GM12891 (cell line): ENCODE measurements around the gene IL27RA.

ENCODE experiments used
- PAX5 ChIP-seq: IDR thresholded peaks from 2 replicates; pipeline ENCODE4 v1.6.1; 2011; ENCODE audit warnings: low read length, moderate library complexity, mild to moderate bottlenecking; ENCODE audit not compliant: insufficient read depth, severe bottlenecking
- POLR2A ChIP-seq: IDR thresholded peaks from 2 replicates; pipeline ENCODE4 v1.6.1; 2011; ENCODE audit warnings: low read depth, low read length, control low read depth
- POLR2AphosphoS5 ChIP-seq: IDR thresholded peaks from 2 replicates; pipeline ENCODE4 v1.6.1; 2011; ENCODE audit warnings: low read depth, low read length, control low read depth
- POU2F2 ChIP-seq: IDR thresholded peaks from 2 replicates; pipeline ENCODE4 v1.6.1; 2011; ENCODE audit warnings: low read depth, mild to moderate bottlenecking, control low read depth, low read length, moderate library complexity
- SPI1 ChIP-seq: IDR thresholded peaks from 2 replicates; pipeline ENCODE4 v1.6.1; 2011; ENCODE audit warnings: low read depth, low read length, control low read depth
- TAF1 ChIP-seq: IDR thresholded peaks from 2 replicates; pipeline ENCODE4 v1.6.1; 2011; ENCODE audit warnings: low read depth, low read length, control low read depth

- TF ChIP-seq POLR2AphosphoS5 (no peak), POLR2A (no peak), TAF1 (no peak), SPI1 (no peak), POU2F2 (no peak), PAX5 (no peak)
Observed at GRCh38 chr19:14033946-14034345, 2.4 kb downstream of the IL27RA start.
